HG02763 (cell line): ENCODE measurements around the gene ZNF462.
"Not testable (repeated sequence)": the region's sequence is repeated elsewhere in the genome, so short reads cannot be mapped to it uniquely, and the experiment has no call there.

Source experiments
- ATAC-seq: cut with Tn5 transposase; IDR thresholded peaks from one replicate; pipeline ENCODE4 v1.9.1; 2021; ENCODE audit warnings: mild to moderate bottlenecking, moderate library complexity; ENCODE audit not compliant: unreplicated experiment

The ZNF462 gene

DNA sequence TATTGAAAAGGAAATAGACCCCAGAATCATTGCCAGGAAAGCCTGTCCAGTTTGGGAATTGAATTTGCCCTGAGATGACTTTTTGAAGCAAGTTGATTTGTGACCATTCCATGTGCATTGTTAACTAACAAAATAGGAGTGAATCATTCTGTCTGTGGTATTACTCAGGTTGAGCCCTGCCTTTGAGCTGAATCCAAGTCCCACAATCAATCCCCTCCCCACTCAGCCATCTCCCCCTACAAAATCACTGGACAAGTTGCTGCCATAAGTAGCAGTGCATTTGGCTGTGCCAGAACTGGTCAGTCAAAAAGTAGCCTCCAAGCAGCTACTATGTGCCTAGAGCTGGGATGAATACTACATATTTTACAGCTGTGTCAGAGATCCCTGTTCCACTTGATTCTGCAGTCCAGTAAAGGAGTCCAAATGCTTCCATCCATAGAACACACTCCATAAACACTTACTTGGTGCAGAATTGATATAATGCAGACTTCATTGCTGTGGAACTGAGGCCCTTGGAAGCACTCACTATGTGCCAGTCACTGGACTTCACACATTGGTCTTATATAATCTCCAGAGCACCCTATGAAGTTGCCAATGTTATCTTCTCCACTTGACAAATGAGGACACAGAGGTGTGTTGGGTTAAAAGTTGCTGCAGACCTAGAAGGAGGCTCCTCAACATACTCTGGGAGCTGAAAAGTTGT lies 96.1 kb downstream of the ZNF462 start:
- ATAC-seq, result no peak

DNA sequence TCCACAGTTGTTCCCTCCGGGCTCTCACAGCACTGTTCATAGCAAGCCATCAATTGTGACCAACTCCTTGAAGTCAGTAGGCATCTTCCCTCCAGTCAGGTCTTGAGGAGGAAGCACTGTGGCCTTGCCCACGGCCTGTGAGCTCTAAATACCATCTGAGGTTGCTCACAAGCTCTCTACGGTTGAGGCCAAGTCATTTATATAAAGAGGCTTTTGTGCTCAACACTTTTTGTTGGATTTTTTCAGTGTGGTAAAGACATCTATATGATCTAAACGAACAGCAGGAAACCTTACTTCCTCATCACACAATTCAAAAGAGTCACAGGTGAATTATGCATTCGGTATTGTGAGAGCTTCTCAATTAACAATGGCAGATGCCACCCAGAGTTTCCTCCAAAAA lies 97.3 kb downstream of the ZNF462 start:
- no peak for ATAC-seq

DNA sequence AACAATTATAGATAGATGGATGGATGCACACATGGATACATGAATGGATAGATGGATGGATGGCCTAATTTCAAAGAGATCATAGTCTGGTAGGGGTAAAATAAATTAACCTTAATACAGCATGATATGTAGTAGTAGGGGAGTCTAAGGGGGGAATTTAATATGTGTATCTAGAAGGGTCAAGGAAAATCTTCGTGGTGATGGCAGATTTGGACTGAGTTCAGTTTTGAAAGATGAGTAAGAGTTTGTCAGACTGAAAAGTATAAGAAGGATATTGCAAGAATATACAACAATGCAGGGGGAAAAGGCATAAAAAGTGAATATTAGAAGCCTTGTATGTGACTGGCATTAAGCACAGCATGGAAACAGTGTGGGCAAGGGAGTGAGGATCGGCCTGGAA lies 98.7 kb downstream of the ZNF462 start:
- ATAC-seq, result no peak

DNA sequence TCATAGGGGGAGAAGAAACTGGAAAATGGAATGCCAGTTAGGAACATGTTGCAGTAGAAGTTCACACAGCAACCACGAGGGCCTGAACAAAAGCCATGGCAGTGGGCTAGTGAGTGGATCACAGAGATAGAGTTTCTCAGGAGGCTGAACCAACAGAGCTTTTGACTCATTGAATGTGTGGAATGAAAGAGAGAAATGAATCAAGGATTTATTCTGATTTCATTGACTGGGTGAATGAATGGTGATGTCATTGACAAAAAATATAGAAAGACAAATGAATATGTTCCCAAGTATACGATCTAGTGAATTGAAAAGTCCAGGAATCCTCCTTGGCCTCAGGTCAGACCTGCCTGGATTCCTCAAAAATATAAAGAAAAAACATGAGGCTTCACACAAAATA lies 99.2 kb downstream of the ZNF462 start:
- no peak for ATAC-seq

DNA sequence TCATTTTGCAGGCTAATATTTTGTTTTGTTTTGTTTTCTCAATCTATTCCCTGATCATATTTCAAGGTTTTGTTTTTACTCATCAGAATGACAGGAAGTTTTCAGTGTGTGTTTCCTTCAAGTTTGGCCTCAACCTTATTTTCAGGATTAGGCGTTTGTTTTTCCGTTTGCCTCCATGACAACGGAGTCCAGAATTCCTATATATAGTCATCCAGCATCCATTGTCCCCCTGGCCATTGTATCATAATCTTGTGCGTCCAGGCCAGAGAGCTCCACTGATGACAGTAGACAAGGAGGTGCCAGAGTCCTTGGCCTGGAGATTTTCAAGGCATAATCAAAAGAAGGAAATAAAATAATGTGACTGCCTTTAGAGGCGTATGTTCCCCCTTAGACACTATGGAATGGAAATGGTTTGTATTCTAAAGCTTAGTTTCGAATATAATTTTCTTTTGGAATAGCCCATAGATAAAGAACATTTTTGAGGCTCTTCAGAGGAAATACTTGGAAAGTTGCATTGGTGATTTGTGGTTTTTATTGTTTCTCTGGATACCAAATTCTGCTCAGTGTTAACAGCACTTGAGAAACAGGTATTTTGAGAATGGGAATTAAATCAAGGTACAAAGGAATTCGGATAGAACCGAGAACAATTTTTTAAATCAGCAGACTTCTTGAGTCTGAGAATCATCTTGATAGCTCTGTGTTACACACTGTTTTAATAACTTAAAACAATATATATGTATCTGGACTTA lies 99.8 kb downstream of the ZNF462 start:
- ATAC-seq, result no peak

DNA sequence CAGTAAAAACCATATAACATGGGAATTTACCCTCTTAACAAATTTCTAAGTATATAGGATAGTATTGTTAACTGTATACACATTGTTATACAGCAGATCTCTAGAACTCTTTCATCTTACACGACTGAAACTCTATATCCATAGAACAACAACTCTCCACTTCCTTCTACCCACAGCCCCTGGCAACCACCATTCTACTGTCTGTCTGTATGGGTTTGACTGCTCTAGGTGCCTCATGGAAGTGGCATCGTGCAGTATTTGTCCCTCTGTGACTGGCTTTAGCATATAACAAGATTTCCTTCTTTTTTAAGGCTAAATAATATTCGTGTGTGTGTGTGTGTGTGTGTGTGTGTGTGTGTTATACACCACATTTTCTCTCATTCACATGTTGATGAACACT lies 100.7 kb downstream of the ZNF462 start:
- ATAC-seq, result no peak

DNA sequence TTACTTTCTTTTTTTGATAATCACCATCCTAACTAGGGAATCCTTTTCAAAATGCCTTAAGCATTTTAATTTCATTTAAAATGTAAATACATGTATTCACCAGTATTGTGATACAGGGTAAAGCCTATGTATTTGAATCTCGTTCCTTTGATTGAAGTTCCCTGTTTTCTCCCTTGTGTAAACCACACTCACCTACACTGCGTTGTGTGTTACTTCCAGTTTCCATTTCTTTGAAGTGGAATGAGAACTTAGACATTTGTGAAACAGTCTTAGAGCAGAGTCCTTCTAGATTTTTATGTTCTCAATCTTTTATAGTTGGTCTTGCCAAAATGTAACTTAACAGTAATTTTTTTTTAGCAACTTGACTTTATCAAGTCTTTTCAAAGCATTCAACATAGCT lies 101.4 kb downstream of the ZNF462 start:
- no peak for ATAC-seq

DNA sequence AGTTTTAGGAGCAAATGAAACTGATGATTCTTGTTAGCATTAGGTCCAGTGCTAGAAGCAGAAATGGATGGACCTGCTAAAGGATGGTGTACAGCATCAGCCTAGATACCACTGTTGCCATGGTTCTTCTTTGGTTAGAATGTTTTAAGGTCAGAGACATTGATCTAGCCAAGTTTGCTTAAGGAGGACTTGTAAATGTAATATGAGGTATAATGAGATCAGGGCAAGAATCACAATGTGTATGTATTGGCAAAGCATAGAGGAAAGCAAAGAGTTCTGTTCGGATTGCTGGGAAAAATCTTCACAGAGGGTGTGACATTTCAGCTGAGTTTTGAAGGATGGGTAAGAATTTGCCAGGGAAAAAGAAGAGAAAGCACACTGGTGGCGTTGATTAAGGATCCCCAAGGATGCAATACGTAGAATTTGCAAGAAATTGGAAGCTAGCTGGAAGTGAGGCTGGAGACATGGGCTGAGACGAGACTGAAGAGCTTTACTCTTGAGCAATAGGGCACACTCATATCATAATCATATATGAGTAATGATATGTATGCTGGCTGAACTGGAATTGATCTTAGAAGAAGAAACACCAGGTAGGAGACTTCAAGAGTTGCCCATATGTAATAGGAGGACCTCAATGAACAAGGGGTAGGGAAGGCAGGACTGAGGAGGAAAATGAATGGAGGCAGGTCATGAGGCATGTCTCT lies 102.0 kb downstream of the ZNF462 start:
- ATAC-seq, result no peak

DNA sequence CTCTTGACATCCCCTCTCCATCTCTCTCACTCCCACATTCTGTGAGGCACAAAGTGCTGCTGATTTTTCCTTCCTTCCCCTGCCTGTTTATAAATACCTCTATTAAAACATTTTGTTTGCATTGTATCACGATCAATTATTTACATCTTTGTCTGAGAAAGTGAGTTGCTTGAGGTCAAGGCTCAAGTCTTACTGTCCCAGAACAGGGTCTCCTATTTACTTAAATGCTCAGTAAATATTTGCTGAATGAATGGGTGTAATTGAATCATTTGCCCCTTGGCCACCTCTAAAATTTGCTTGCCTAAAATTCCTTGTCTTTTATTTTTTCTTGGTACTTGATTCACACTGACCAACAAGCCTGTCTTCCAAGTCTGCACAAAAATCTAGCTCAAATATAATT lies 103.5 kb downstream of the ZNF462 start:
- ATAC-seq, result no peak

DNA sequence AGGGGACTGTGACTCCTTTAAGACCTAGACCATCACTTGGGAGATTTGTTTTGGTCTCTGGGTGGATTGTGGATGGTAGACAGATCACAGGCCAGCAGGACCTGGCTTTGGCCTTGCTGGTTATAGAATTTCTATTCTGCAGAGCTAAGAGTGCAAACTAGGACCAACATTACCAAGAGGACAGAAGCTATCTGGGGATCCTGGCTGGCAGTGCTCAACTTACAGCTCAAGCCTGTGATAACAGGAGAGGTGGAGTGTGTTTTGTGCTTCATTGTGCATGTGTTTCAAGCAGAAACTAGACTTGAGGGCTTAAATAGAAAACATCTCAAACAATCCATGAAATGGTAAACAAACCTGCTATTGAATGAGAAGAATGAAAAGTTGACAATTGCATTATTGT lies 106.7 kb downstream of the ZNF462 start:
- no peak for ATAC-seq

DNA sequence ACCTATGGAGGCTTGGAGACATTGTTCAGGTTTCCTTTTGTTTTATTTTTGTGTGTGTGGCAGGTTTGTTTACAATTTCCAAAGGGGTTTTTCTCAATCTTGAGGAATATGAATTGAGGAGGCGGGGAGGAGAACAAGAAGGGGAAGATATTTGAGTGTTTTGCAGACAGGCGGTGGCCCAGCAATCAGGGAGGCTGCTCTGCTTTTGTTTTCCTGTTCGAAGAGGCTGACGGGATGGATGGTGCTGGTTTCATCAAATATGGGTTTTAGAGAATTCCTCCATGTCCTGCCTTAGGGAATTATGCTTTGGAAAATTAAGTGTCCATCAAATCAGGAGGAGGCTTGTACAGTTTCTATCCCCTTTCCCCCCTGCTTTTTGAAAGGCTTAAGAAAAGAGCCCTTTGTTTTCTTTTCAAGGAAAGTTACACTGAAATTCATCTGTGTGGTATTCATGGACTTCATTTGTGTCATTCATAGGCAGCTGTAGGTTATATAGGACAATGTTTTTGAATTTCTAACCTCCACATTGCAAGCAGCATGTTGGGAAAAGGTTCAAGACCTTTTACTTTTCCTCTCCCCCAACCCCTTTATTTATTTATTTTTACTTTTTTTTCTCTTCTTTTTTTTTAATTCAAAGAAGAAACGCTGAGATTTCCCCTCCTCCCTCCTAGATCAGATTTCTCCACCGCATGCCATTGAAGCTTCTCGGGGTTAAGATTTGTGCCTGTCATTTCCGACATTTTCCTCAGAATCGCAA lies 107.4 kb downstream of the ZNF462 start:
- ATAC-seq, result no peak

DNA sequence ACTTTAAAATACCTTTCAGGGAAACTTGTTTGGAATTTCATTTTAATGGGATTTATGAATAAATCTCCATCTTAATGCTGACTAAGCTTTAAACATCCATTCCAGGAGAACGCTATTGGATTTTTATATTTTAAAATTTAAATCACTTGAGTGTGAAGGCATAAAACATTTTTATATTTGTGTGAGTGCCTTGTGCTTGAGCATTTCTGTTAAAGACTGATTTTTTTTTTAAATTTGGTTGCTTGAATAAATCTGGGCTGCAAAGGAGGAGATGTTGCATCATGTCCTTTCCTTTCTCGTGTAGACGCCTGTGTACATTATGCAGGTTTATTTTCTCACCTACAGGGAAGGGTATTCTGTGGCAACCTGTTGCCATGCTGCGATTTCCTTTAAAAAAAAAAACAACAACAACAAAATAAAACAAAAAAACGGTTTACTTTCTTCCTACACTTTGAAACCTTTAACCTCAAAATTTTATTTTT lies 108.1 kb downstream of the ZNF462 start:
- no peak for ATAC-seq

DNA sequence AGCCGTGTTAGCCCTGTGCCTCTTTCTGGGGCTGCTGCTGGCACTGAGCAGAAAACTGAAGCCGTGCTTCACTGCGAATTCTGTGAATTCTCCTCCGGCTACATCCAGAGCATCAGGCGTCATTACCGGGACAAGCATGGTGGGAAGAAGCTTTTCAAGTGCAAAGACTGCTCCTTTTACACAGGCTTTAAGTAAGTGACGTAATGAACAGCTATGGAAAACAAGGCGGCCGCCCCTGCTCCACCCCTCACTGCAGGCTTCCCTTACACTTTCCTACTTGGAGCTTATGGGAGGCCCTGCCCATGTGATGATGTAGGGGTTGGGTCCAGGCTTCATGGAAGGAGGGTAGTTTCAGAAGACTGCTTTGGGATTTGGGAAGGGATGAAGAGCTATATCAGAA lies 109.1 kb downstream of the ZNF462 start:
- ATAC-seq, result no peak

DNA sequence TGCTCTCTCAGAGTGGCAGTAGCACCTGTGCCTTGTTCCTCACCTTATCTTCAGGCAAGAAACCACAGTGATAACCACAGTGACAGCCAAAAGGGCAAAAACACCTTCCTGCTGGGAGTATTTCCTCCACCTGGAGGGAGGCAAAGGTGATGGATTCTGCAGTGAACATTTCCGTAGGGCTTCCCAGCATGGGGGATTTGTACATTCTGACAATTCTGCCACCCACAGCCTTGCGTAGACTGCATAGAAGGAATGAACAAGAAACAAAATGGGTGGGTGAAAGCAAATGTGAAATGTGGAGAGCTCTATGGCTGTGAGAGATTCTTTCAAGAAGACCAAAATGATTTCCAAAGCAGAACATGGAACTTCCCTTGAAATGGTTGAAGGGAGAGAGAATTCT lies 111.4 kb downstream of the ZNF462 start:
- ATAC-seq, result no peak

DNA sequence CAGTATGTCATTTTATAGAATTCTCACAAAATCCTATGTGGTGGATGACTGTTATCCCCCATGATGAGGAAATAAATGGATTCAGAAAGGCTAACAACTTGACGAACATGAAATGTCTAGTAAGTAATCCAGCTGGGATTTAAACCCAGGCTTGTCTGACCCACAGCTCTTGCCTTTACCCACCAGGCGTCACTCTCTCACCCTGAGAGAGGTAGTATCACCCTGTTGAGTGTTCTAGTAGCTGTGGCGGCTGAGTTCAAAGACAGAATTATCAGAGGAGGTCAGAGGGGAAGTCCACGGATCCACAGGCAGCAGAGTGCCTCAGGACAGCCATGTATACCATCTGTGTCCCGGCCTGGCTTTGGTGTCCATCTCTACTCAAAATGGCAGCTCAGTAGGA lies 113.8 kb downstream of the ZNF462 start:
- no peak for ATAC-seq

DNA sequence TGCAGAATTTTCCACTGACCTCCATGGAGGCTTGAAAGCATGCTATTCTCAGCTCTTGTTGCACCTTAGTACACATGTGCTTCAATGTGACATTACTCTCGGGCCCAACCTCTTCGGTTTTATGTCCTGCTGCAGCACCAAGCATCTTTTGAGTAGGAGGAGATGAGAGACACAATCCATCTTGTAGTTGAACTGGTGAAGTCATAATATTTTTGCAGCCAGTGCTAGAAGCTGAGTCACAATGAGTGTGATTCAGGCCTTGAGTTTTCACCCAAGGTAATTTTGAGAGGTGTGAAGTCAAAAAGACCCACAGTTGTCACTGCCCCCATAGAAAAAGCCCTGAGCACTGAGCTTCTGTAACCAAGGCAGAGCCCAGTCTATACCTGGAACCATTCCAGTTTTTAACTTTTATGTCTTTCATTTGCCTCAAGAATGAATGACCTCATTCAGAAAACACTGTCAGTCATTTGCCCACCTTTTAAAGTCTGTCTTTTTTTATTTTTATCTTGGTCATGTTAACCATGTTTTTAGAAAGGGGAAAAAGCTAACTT lies 117.7 kb downstream of the ZNF462 start:
- ATAC-seq, result no peak

DNA sequence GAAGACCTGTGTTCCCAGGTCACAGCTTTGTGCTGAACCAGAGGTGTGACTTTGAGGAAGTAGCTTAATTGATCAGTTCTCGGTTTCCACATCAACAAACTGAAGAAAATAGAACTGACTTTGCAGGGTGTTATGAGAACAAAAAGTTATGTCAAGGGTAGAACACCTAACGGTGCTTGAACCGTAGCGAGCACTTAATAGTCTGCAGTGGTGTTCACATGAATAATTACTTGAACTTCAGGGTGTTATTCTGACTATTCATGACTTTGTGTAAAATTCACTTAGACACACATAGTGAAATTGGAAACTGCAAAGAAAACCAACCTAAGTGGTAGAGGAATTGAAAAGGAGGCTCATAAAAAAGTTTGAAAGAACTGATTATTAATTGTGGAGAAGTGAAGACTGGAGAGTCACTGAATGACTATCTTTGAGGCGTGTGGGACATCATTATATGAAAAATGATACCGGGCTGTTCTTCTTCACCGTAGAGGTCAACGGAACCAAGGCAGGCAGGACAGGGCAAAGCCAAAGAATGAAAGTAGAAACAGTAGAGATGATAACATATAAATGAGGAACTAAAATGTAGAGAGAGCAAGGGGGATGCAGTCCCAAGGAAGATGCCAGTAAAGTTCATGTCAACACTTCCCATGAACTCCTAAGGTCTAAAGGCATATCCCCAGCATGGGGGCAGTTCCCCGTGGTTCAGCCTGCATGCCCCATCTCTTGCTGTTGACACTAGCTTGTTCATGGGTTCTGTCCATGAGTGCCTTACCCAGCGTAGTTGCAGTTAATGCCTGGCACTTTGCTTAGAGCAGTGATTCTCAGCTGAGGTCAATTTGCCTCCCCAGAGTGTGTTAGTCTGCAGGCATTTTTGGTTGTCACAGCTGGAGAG lies 118.7 kb downstream of the ZNF462 start:
- ATAC-seq, result peak; percentile 63

DNA sequence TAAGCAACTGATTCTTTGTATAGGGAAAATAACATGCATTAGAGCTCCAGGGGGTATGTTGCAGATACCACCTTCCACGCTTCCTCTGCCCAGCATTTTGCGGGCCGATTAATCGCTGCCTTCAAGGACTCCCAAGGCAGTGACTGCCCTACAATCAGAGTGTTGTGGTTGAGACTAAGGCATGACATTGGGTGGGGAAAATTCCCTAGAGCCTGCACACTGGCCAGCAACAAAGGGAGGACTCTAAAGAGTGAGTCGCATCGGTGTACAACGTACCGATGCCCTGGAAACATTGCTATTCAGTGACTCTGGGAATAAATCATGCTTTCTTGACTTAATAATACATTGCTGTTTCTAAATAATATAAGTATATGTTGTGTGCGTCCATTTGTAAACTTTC lies 119.7 kb downstream of the ZNF462 start:
- ATAC-seq, result no peak

DNA sequence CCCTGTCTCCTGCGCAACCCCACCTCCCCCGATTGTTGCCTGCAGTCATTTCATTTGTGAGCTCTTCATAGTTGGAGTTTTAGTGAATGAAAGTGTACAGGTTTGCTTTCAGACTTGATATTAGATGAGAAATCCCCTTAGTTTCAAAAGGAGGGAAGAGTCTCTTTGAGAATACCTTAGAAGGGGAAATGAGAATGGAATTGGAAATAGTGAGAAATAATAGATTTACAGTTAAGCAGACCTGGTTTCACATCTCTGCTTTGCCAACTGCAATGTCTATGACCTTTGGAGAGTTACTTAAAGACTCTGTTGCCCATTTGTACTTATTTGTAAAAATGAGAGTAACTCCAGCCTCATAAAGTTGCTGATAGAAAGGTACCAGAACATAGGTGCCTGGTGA lies 120.4 kb downstream of the ZNF462 start:
- ATAC-seq, result no peak

DNA sequence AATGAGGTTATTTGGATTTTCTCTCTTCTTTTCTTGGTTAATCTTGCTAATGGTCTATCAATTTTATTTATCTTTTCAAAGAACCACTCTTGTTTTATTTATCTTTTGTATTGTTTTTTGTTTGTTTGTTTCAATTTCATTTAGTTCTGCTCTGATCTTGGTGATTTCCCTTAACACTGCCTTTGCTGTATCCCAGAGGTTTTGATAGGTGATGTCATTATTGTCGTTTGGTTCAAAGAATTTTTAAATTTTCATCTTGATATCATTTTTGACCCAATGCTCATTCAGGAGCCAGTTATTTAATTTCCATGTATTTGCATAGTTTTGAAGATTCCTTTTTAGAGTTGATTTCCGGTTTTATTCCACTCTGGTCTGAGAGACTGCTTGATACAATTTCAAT lies 126.9 kb downstream of the ZNF462 start:
- not testable (repeated sequence) for ATAC-seq
